GM21447 (cell line): ENCODE data around the gene NRL.

ENCODE experiments used
- ATAC-seq: cut with Tn5 transposase; IDR thresholded peaks from one replicate; pipeline ENCODE4 v1.9.1; 2021; ENCODE audit not compliant: unreplicated experiment

Gene NRL

DNA sequence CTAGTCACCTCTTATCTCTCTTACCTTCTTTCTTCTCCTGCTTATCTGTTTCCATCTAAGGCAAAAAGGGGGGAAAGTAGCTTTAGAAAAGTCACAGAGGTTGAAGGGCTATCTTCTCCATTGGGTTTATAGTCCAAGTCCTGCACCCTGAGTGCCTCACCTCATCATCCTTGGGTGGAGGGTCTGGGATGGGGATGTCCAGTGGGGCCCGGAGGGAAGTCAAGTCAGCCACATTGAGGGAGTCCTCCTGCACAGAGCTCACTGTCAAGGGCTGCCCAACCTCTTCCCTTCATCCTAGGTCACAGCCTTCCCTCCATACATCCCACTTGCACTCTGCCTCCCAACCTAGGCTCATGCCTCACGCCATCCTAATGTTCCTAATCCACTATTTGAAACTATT, 30.5 kb upstream of the NRL start:
- ATAC-seq = no peak

GRCh38 chr14:24144451-24144850, 29.7 kb upstream of the NRL start:
- ATAC-seq = no peak

DNA sequence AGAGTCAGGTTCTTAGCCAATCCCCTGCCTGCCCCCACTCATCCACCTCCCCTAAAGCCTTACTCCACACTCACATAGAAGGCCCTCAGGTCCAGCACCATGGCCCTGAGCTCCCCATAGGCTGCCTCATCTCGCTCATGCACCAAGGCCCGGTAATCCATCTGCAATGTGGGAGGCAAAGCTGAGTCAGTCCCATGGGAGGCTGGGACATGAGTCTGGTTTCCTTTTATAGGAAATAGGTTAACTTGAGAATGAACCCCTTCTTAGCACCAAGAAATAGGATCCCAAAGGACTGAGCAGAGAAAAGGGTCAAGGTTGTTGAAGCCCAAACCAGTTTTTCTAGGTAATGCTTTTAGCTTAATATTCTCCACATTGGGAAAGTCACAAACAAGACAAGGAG, 28.8 kb upstream of the NRL start:
- ATAC-seq = no peak

DNA sequence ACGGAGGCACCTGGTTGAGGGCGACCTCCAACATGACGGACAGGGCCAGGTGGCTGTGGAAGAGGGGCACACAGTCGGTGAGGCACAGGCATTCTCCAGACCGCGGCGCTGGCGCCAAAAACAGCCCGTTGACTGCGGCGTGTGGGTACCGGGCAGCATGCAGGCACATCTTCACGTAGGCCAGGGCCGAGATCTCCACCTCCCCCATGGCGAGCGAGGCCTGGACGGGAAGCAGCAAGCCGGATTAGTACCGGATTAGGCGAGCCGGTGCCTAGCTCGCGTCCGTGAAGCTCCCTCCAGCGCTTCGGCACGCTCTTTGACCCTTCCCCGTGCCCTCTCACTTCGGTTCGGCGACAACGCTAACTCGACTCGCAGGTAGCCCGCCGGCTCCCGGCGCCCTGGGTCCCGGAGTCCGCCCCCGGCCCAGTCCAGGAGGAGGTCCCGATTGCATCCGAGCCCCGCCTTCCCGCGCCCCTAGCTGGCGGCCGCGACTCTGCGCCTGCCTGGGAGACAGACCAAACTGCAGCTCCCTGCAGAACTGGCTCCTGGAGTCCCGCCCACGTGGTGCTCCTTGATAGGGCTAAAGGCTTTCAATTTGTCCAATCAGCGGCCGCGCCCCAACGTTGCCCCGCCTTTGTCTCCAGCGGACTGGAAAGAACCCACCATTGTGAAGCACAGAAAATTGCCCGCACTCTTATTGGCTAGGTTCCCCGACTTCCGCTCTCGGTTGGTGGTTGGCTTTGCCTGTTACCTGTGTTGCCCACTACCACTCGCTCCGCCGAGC, 26.5 kb upstream of the NRL start, which contains the start of gene EMC9:
Gene EMC9, minus strand, starts transcription at position 495 of the 784 bp plus-strand sequence. Its CDS starts 287 bp downstream, at position 208.
- peak; percentile 80 for ATAC-seq

DNA sequence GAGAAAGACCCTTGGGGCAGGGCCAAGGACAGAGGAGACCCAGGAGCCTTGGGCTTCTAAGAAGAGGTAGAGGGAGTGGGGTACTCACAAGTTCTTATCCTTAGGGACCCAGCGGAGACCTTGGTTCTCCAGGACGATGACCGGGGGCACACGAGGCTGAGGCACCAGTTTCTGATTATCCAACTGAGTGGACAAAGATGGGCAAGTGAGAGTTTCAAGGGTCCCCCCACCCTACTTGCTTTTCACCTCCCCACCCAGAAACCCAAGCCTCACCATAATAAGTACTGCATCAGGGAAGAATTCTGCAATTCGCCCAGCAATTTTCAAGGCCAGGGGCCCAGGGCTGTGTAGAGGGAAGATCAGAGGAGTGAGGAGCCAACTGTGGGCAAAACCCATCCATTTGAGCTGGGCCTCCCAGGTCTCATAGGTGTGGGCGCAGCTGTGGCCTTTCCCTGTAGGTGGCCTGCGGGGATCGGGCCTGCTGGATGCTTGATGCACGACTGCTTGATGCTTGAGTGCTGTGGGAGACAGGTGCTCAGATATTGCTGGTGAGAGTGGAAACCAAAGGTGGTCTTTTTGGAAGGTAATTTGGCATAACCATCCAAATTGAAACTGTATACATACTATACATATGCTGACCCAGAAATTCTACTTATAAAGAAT, 24.7 kb upstream of the NRL start:
- ATAC-seq = no peak

DNA sequence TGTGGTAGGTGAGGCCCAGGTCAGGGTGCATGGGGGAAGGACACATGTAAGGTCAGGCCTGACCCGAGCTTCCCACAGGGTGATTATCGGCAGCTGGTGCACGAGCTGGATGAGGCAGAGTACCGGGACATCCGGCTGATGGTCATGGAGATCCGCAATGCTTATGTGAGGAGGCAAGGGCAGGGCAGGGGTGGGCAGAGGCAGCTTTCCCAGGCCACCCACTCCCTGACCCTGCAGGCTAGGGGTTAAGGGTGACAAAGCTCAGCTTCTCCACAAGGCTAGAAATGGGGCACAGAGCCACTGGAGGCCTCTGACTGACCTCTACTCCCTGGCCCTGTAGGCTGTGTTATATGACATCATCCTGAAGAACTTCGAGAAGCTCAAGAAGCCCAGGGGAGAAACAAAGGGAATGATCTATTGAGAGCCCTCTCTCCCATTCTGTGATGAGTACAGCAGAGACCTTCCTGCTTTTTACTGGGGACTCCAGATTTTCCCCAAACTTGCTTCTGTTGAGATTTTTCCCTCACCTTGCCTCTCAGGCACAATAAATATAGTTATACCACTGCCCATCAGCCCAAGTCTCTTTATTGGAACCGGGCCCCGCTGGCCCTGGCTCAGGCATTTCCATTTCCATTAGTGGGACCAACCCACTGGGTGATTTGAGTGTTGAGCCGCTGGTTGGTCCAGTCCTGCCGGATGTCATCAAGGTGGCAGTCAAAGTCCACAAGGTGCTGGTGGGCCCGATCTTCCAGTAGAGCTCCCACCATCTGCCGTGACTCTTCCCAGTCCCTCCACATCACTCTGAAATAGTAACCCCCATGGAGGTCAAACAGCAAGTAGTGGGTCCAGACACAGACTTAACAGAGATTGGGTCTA, 23.9 kb upstream of the NRL start:
- no peak for ATAC-seq

DNA sequence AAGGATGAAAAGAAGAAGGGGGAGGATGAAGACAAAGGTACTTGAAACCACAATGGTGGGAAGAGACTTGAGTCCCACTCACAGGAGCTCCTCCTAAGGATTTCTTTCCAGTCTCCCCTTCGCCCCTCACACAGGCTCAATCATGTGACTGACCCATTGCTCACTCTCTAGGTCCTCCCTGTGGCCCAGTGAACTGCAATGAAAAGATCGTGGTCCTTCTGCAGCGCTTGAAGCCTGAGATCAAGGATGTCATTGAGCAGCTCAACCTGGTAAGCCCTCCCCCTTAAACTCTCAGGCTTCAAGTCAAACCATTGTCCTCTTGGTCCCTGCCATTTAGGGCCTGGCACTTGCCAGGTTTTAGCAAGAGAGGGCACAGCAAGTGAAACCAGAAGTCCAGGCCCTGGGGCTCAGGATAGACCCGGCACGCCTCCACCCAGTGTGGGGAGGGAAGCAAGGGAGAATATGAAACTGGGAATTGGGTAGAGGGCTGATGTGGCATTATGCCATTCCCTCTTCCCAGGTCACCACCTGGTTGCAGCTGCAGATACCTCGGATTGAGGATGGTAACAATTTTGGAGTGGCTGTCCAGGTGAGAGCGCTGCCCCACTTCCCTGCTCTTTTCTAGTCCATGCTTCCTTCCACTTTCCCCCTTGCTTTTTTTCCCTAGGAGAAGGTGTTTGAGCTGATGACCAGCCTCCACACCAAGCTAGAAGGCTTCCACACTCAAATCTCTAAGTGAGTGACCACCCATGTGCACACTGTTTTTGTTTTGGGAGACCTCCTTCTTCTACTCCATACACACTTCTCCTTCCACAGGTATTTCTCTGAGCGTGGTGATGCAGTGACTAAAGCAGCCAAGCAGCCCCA, 23.0 kb upstream of the NRL start:
- ATAC-seq = no peak

- ATAC-seq = no peak
Observed at GRCh38 chr14:24136684-24137528, 22.2 kb upstream of the NRL start.

DNA sequence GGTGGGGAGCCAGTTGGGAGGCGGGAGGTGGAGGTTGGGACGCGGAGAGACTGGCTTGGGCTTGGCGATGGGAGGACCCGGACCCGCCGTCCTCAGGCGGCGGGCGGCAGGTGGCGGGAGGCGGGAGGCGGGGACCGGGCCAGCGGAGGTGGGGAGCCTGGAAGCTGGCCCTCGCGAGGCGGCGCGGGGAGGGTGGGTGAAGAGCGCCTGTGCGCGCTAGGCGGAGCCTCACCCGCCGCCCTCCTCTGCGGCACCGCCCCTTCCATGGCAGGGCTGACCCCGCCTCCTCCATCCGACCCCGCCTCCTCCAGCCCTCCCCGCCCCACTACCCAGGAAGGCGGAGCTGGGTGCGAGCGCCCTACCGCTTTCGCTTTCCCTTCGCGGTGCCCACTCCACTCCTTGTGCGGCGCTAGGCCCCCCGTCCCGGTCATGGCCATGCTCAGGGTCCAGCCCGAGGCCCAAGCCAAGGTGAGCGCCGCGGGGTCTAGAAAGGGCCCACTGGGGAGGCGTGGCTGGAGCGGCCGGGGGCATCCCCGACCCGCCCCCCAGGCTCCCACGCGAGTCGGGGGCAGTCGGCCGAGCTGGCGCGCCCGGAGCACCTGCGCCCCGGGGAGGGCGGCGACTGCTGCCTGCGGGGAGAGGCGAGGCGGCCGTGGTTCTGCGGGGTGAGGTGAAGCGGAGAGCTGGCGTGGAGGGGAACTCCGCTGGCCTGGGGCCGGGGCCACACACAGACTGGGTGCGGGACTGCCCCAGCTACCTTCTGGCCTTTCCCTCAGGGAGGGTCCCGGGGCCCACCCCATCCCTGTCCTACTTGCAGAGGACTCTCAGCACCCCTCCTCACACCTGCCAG, 21.3 kb upstream of the NRL start, which contains the start of gene PSME1:
Gene PSME1, plus strand, starts transcription at position 361 of the 850 bp plus-strand sequence. Its CDS starts 69 bp downstream, at position 430.
- peak; percentile 82 for ATAC-seq

- no peak for ATAC-seq
Observed at GRCh38 chr14:24135584-24135833, 20.8 kb upstream of the NRL start.

- no peak for ATAC-seq
Observed at GRCh38 chr14:24133735-24134134, 19.0 kb upstream of the NRL start.

- no peak for ATAC-seq
Observed at GRCh38 chr14:24132976-24133375, 18.2 kb upstream of the NRL start.

GRCh38 chr14:24132061-24132685, 17.4 kb upstream of the NRL start:
- ATAC-seq = no peak

- no peak for ATAC-seq
Observed at GRCh38 chr14:24131549-24131966, 16.8 kb upstream of the NRL start.

DNA sequence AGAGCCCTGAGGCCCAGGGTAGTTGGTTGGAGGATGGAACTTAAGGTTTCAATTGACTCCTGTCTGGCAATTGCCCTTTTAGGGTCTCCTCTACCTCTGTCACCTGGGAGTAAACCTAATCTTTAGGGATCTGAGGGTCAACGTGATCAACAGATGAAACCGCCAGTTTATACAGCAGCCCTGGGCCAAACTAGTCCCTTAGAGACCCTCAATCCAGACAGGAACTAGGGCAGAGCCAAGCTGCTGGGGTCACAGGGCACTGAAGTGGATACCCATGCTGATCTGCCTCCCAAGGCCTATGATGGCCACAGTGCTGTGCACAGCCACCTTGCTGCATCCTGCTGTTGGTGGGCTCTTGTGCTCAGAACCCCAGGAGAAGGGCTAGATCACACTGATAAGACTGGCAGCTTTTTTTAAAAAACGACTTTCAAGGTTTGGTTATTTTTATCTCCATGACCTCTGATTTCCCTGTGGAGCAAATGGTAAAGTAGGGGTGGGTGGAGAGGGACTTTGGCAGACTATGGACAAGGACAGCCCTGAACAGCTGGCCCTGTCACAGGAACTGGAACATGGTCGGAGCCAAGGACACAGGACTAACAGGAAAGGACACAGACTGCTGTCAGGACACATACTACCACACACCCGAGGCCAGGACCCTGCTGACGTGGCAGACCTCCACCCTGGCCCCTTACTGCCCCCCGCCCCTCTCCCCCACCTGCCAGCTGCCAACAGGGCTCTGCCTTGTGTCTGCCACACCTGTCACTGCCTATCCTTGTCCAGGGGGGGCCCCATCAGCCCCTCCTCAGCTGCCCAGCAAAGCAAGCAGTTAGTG, 16.2 kb upstream of the NRL start:
- ATAC-seq = no peak

GRCh38 chr14:24130380-24130716, 15.6 kb upstream of the NRL start, which contains the start of gene FITM1:
FITM1 (plus strand) TSS chr14:24130659; CDS start chr14:24131564, 905 bp downstream.
- no peak for ATAC-seq

DNA sequence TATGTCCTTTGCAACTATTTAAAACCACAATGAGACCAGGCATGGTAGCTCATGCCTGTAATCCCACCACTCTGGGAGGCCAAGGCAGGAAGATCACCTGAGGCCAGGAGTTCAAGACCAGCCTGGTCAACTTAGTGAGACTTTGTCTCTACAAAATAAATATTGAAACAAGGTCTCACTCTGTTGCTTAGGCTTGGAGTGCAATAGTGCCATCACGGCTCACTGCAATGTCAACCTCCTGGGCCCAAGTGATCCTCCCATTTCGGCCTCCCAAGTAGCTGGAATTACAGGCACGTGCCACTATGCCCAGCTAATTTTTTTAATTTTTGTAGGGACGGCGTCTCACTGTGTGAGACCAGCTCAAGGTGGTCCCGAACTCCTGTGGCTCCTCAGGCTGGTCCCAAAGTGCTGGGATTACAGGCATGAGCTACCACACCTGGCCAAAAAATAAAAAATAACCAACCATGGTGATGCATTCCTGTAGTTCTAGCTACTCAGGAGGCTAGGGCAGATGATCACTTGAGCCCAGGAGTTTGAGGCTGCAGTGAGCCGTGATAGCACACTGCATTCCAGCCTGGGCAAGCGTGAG, 14.8 kb upstream of the NRL start:
- no peak for ATAC-seq
